Stimulated activated naive CD4-positive, alpha-beta T cell (primary cell): ENCODE data around the gene SUN3.
"Not testable (repeated sequence)": the region's sequence is repeated elsewhere in the genome, so short reads cannot be mapped to it uniquely, and the experiment has no call there.

ENCODE experiments used
- DNase-seq, 6 experiments: peaks; one replicate each; lab custom pipeline; 2025; lab: John Stamatoyannopoulos, UW

Gene SUN3

GRCh38 chr7:48031111-48031510 lies 2.2 kb upstream of the SUN3 start:
- no peak for DNase-seq

GRCh38 chr7:48025624-48026023 lies 3.3 kb downstream of the SUN3 start:
- no peak for DNase-seq

- DNase-seq, result no peak
Observed at GRCh38 chr7:48017674-48018073, 11.2 kb downstream of the SUN3 start.

- DNase-seq, result no peak
Observed at GRCh38 chr7:48016641-48017040, 12.3 kb downstream of the SUN3 start.

- DNase-seq, result no peak
Observed at GRCh38 chr7:48011951-48012350, 17.0 kb downstream of the SUN3 start.

- DNase-seq, result no peak
Observed at GRCh38 chr7:48011323-48011722, 17.6 kb downstream of the SUN3 start.

GRCh38 chr7:48009954-48010353 lies 19.0 kb downstream of the SUN3 start:
- DNase-seq, result no peak

- DNase-seq, result no peak
Observed at GRCh38 chr7:48009257-48009656, 19.6 kb downstream of the SUN3 start.

- DNase-seq, result no peak
Observed at GRCh38 chr7:48006866-48007265, 22.0 kb downstream of the SUN3 start.

- DNase-seq, result no peak
Observed at GRCh38 chr7:48004638-48005037, 24.3 kb downstream of the SUN3 start.

- no peak for DNase-seq
Observed at GRCh38 chr7:48004032-48004431, 24.9 kb downstream of the SUN3 start.

- DNase-seq, result not testable (repeated sequence)
Observed at GRCh38 chr7:48000164-48000563, 28.7 kb downstream of the SUN3 start.

GRCh38 chr7:47999413-47999812 lies 29.5 kb downstream of the SUN3 start:
- no peak for DNase-seq

- no peak for DNase-seq
Observed at GRCh38 chr7:47992446-47992845, 36.5 kb downstream of the SUN3 start.

GRCh38 chr7:47991741-47992311 lies 37.1 kb downstream of the SUN3 start:
- peak; percentile 64 to 94 (median 79) for DNase-seq

GRCh38 chr7:47991270-47991669 lies 37.6 kb downstream of the SUN3 start:
- DNase-seq, result no peak

GRCh38 chr7:47990592-47990991 lies 38.3 kb downstream of the SUN3 start:
- no peak for DNase-seq

GRCh38 chr7:47989607-47990400 lies 39.1 kb downstream of the SUN3 start:
- DNase-seq, result not testable (repeated sequence)

- DNase-seq, result no peak
Observed at GRCh38 chr7:47988496-47989386, 40.2 kb downstream of the SUN3 start.

GRCh38 chr7:47982610-47983009 lies 46.3 kb downstream of the SUN3 start:
- DNase-seq, result no peak

- not testable (repeated sequence) for DNase-seq
Observed at GRCh38 chr7:47980648-47981047, 48.3 kb downstream of the SUN3 start.

GRCh38 chr7:47979832-47980181 lies 49.1 kb downstream of the SUN3 start:
- DNase-seq, result no peak
